ENCODE data around the gene NACC2. TPM values are rescaled to one million over a fixed set of nuclear protein-coding genes. Genes with fewer than 3 reads are reported as not detected.

The NACC2 gene
- total RNA-seq, 1 donor from 2014 or later, result 34.0 TPM

DNA sequence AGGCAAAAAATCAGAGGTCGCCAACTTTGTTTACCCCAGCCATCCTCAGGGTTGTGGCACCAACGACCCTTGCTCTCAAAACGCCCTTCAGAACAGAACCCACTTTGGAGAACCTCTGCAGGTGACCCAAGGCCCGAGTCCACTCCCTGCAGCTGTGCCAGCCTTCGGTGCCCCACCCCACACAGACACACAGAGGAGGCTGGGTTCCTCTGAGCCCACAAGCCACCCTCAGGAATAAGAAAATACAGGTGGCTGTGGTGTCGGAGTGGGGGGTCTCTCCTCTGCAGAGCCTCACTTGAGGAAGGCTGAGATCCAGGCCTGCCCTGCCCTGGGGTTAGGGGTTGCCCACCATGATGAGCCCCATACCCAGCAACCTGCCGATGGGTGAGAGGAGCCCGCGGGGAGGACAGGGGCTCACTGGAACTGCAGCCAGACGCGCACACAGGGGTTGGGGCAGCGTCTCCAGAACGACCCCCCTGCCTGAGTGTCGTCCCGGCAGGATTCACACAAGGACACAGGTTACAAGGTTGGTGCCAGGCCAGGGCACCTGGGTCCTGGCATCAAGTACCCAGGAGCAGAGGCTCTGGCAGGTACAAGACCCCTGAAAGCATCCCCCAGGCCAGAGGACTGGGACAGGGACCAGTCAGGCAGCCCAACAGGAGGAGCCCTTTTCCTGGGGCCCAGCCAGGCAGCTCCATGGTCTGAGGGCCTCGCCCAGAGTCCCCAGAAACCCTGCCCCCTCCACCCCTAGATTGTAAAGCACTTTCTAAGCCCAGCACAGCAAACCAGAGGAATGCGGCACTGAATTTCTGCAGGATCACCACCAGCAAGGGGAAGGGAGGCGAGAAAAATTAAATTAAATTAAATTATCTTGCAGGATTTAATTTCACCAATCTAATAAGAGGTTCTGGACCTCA lies 40.0 kb downstream of the NACC2 start:
- Mint-ChIP-seq H3K27me3 (ENCODE audit: low read depth, unreplicated experiment) (no peaks in the 10 kb centered on the region), H3K4me1 (ENCODE audit: low read depth, unreplicated experiment) (peaks cover 23% of the 10 kb centered on the region), H3K4me3 (ENCODE audit: unreplicated experiment) (peak overlapping the region; percentile 2), H3K27ac (ENCODE audit: unreplicated experiment) (no peak overlapping the region), H3K36me3 (ENCODE audit: low read depth, unreplicated experiment) (no peaks in the 10 kb centered on the region), H3K9me3 (ENCODE audit: unreplicated experiment) (no peaks in the 10 kb centered on the region)
- Histone ChIP-seq H3K4me3 (ENCODE audit: insufficient read depth, low read depth, low read length) (no peak overlapping the region), H3K79me2 (ENCODE audit: insufficient read depth, low read length) (peaks cover 51% of the 10 kb centered on the region), H3K36me3 (ENCODE audit: insufficient read depth, low read length) (no peaks in the 10 kb centered on the region), H2AFZ (ENCODE audit: low read depth, low read length) (no peak overlapping the region), H3K27ac (ENCODE audit: low read depth, low read length) (no peak overlapping the region), H3K4me2 (ENCODE audit: low read length) (no peak overlapping the region), H3K9ac (ENCODE audit: low read length) (no peak overlapping the region), H3K27me3 (ENCODE audit: insufficient read depth, low read length) (no peaks in the 10 kb centered on the region), H3K9me3 (ENCODE audit: insufficient read depth, low read depth, low read length) (no peaks in the 10 kb centered on the region), H4K20me1 (ENCODE audit: insufficient read depth, low read length) (peaks cover 74% of the 10 kb centered on the region), H3K4me1 (ENCODE audit: insufficient read depth, low read length) (peaks cover 39% of the 10 kb centered on the region)
- DNase-seq (ENCODE audit: low read depth) (no peak), FAIRE-seq (no peak)
- no peak for TF ChIP-seq EZH2 (IDR thresholded peaks at IDR 0.05; ENCODE audit: insufficient read depth, low read length)
- no peak for TF ChIP-seq CTCF (IDR thresholded peaks at IDR 0.05; ENCODE audit: insufficient read depth, low read depth, low read length)

DNA sequence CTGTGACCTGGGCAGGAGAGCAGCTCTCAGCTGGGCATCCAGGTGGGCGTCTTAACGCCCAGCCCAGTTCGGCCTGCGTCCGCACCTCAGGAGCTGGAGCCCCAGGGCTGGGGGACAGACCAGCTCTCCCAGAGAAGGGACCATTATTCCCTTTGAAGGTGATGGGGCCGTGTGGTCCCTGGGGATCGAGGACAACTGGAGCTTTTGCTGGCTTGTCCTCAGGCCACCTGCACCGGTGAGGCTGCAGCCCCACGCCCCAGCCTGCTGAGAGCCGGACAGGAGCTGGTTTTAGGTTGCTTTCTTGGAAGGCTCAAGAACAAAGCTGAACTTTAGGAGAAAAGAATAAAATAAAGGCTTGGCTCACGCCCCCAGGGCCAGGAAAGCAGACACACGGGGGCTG lies 40.9 kb downstream of the NACC2 start:
- no peak overlapping the region for H3K4me2 ChIP-seq (ENCODE audit: low read length)
- H2AFZ ChIP-seq (ENCODE audit: low read depth, low read length), result no peak overlapping the region
- no peaks in the 10 kb centered on the region for H3K36me3 Mint-ChIP-seq (ENCODE audit: low read depth, unreplicated experiment)
- peaks cover 52% of the 10 kb centered on the region for H3K79me2 ChIP-seq (ENCODE audit: insufficient read depth, low read length)
- H3K9me3 Mint-ChIP-seq (ENCODE audit: unreplicated experiment), result no peaks in the 10 kb centered on the region
- no peak overlapping the region for H3K4me3 Mint-ChIP-seq (ENCODE audit: unreplicated experiment)
- H3K27ac ChIP-seq (ENCODE audit: low read depth, low read length), result no peak overlapping the region
- TF ChIP-seq EZH2 (IDR thresholded peaks at IDR 0.05; ENCODE audit: insufficient read depth, low read length) (no peak), CTCF (IDR thresholded peaks at IDR 0.05; ENCODE audit: insufficient read depth, low read depth, low read length) (no peak)
- H3K27ac Mint-ChIP-seq (ENCODE audit: unreplicated experiment), result peak overlapping the region; percentile 12
- no peaks in the 10 kb centered on the region for H3K27me3 ChIP-seq (ENCODE audit: insufficient read depth, low read length)
- no peak overlapping the region for H3K9ac ChIP-seq (ENCODE audit: low read length)
- no peak for DNase-seq (ENCODE audit: low read depth)
- no peaks in the 10 kb centered on the region for H3K36me3 ChIP-seq (ENCODE audit: insufficient read depth, low read length)
- peaks cover 36% of the 10 kb centered on the region for H3K4me1 ChIP-seq (ENCODE audit: insufficient read depth, low read length)
- H4K20me1 ChIP-seq (ENCODE audit: insufficient read depth, low read length), result peaks cover 73% of the 10 kb centered on the region
- H3K27me3 Mint-ChIP-seq (ENCODE audit: low read depth, unreplicated experiment), result no peaks in the 10 kb centered on the region
- H3K4me3 ChIP-seq (ENCODE audit: insufficient read depth, low read depth, low read length), result no peak overlapping the region
- peaks cover 21% of the 10 kb centered on the region for H3K4me1 Mint-ChIP-seq (ENCODE audit: low read depth, unreplicated experiment)
- FAIRE-seq, result no peak
- H3K9me3 ChIP-seq (ENCODE audit: insufficient read depth, low read depth, low read length), result no peaks in the 10 kb centered on the region

- Mint-ChIP-seq H3K4me1 (ENCODE audit: low read depth, unreplicated experiment) (peaks cover 21% of the 10 kb centered on the region), H3K27ac (ENCODE audit: unreplicated experiment) (peak overlapping the region; percentile 12), H3K27me3 (ENCODE audit: low read depth, unreplicated experiment) (no peaks in the 10 kb centered on the region), H3K9me3 (ENCODE audit: unreplicated experiment) (no peaks in the 10 kb centered on the region), H3K4me3 (ENCODE audit: unreplicated experiment) (no peak overlapping the region), H3K36me3 (ENCODE audit: low read depth, unreplicated experiment) (no peaks in the 10 kb centered on the region)
- H3K4me3 ChIP-seq (ENCODE audit: insufficient read depth, low read depth, low read length), result no peak overlapping the region
- peaks cover 73% of the 10 kb centered on the region for H4K20me1 ChIP-seq (ENCODE audit: insufficient read depth, low read length)
- peaks cover 36% of the 10 kb centered on the region for H3K4me1 ChIP-seq (ENCODE audit: insufficient read depth, low read length)
- no peak for DNase-seq (ENCODE audit: low read depth)
- TF ChIP-seq EZH2 (IDR thresholded peaks at IDR 0.05; ENCODE audit: insufficient read depth, low read length), result no peak
- no peak for TF ChIP-seq CTCF (IDR thresholded peaks at IDR 0.05; ENCODE audit: insufficient read depth, low read depth, low read length)
- H3K27me3 ChIP-seq (ENCODE audit: insufficient read depth, low read length), result no peaks in the 10 kb centered on the region
- no peak overlapping the region for H3K9ac ChIP-seq (ENCODE audit: low read length)
- H3K27ac ChIP-seq (ENCODE audit: low read depth, low read length), result no peak overlapping the region
- no peak overlapping the region for H2AFZ ChIP-seq (ENCODE audit: low read depth, low read length)
- no peaks in the 10 kb centered on the region for H3K36me3 ChIP-seq (ENCODE audit: insufficient read depth, low read length)
- no peak overlapping the region for H3K4me2 ChIP-seq (ENCODE audit: low read length)
- peaks cover 52% of the 10 kb centered on the region for H3K79me2 ChIP-seq (ENCODE audit: insufficient read depth, low read length)
- H3K9me3 ChIP-seq (ENCODE audit: insufficient read depth, low read depth, low read length), result no peaks in the 10 kb centered on the region
- FAIRE-seq, result no peak
Observed at GRCh38 chr9:136053757-136054142, 41.3 kb downstream of the NACC2 start.

All from astrocyte (in vitro differentiated cells and primary cell).